Superior temporal gyrus (tissue), 1 donor: ENCODE measurements around the gene PDE6D.

Experiments used
- DNase-seq: peaks from one replicate; pipeline ENCODE4 v3.0.0-alpha.2; 2016; ENCODE audit errors: extremely low spot score

The PDE6D gene

DNA sequence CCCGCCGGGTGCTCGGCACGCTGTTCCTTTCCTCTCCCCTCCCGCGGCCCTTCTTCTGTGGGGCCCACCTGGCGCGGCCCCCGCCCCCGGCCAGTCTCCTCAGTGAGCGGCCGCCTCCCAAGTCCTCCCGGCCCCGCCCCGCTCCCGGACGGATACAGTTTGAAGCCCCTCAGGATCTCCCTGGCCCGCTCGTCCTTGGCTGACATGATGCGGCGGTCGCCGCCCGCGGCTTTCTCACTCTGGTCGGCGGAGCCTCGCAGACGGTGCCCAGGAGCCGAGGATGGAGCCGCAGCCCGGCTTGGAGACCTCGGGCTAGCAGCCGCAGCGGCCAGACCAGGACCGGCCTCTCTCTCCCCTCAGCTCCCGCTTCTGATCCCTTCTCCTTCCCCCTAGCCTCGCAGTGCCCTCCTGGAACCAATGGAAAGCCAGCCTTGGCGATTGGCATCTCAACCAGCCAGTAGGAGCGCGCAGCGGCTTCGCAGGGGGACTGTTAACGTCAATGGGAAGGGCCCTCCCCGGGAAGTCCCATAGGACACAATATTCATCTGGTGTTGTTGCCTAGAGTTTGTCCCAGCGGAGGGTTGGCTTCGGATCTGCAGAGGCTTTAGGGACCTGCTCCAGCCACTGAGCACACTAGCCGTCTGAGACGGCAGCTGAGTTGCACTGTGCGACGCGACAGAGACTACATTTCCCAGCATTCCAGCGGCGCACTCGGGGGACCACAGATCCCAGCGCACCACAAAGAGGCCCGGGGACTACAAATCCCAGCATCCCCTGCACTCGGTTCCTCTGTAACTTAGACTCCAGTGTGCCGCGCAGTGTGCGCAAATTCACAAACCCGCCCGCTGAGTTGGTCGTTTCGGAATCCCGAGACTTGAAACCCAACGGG is at the start of gene PDE6D:
PDE6D (minus strand) TSS at position 374 of the 889 bp plus-strand sequence; CDS start at position 206, 168 bp downstream.
- DNase-seq: peak; percentile 100

- no peak for DNase-seq
Observed at GRCh38 chr2:231821908-231822307, 40.8 kb upstream of the PDE6D start.

- no peak for DNase-seq
Observed at GRCh38 chr2:231820786-231821303, 39.8 kb upstream of the PDE6D start.

GRCh38 chr2:231819447-231820042 is 38.5 kb upstream of the PDE6D start:
- DNase-seq: no peak

- DNase-seq: no peak
Observed at GRCh38 chr2:231816327-231817026, 35.4 kb upstream of the PDE6D start.

DNA sequence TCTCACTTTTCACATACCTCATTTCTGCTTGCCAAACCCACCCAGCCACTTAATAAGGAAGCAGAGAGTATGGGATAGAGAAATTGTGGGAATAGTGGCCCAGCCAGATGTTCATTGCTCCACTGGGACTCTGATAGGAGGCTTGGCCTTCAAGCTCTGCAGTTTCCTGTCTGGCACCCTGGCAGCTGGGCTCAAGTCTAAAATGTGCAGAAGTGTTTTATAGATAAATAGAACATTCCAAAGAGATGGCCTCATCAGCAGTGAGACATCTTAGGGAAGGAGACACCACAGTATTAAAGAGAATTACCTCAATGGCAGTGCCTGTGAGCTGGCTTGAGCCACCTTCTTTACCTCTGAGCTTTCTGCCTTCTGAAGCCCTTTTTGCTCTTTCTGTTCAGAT is 29.8 kb upstream of the PDE6D start:
- DNase-seq: no peak

DNA sequence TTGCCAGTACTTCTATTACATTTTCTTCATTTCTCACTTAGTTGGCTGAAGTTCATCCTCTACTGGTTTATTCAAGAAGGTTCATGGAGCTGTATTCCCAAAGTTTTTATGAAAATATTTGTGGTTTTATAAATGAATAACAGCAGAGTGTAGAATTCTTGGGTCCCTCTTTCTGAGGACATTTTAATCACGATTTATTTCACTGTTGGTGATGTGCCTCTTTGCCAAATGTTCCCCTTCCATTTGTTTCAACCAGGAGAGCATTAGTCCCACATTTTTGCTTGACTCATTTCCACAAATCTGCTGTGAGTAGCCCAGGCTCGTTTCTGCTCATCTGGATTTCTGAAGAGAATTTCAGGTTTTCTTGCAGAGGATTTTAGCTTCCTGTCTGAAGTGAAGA is 25.9 kb upstream of the PDE6D start:
- no peak for DNase-seq

DNA sequence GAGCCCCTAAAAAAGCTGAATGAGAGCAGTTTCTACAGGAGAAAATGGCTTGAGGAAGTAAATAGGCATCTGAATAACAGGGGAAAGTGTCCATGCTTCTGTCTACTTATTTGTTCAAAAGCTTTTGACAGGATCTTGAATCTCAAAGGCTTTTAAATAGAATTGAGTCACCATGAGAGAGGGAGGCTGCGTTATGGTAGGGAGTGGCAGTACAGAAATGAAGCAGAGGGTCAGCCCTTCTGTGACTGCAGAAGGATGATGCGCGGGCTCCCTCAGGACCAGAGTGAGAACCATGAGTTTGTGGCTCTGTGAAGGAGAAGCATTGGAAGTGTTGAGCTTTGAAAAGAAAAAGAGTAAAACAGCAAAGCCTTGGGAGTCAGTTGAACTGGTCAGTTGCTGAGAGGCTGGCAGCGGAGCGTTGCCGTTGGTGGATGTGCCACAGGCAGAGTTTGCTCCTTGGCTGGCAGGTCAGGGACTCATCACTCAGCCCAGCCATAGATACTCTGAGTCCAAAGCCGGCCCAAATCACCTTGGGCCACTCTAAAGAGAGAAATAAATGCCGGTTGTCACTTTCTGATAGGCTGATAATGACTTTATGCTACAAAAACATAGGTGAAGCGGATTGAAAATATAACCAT is 22.5 kb upstream of the PDE6D start:
- DNase-seq: no peak

DNA sequence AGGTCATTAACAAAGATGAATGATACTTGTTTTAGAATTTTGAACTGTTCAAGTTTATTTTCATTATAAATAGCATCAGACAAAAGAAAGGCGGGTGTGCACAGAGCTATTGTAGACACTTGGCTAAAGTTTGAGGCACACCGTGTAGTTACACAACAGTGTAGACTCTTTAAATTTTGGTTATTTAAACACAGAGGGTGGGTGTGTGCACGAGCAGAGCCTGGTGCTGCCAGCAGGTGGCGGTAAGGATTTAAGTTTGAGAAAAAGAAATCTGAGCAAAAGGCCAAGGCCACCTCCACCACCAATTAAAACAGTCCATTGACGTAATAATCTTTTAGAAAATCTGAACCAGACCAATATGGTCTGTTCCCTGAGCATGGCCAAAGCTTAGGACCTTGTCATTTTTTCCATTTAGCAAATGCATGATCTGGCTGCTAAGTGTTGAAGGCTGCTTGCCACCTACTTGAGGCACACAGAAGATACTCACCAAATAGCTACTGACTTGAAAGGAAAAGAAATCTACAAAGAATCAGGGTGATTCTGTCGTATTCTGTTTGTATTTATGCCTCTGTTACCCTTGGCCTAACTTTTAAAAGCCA is 19.5 kb upstream of the PDE6D start:
- peak; percentile 40 for DNase-seq

GRCh38 chr2:231795525-231796327 is 14.6 kb upstream of the PDE6D start:
- no peak for DNase-seq

DNA sequence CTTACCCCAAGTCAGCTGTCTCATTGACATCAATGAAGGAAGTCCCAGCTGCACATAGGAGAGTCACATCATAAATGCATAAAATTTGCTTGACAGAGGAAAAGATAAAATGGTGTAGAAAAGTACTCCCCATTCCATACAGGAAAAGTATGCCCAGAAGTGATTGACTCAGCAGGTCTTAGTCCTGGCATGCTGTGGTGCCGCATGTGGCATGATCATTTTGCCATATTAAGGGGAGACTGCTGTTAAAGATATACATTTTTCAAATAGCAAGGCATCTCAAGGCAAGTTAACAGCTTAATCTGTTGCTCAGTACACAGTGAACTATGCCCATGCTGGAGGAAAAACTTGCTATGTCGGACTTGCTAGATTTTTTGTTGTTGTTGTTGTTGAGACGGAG is 13.3 kb upstream of the PDE6D start:
- no peak for DNase-seq

- DNase-seq: no peak
Observed at GRCh38 chr2:231791107-231791506, 10.0 kb upstream of the PDE6D start.

DNA sequence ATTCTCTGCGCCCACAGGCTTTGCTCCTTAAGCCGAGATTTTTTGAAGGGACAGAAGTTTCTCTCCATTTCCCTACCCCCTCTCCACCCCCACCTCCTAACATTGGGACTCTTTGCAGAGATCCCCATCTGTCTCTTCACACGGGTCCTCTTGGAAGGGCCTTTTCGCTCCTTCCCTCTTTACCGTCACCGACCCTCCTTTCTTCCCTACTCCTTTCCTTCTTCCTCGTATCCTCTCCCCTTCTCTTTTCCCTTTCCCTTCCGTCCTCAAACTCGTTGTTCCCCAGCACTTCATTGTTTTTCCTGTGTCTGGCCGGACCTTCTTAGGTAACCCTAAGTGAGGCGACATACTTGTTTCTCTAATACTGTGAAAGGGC is 5.8 kb upstream of the PDE6D start:
- DNase-seq: no peak

GRCh38 chr2:231786177-231786916 is 5.3 kb upstream of the PDE6D start, which contains the start of gene COPS7B:
Gene COPS7B (plus strand): TSS chr2:231786445. CDS start chr2:231788571, 2,126 bp downstream.
- peak; percentile 78 for DNase-seq

DNA sequence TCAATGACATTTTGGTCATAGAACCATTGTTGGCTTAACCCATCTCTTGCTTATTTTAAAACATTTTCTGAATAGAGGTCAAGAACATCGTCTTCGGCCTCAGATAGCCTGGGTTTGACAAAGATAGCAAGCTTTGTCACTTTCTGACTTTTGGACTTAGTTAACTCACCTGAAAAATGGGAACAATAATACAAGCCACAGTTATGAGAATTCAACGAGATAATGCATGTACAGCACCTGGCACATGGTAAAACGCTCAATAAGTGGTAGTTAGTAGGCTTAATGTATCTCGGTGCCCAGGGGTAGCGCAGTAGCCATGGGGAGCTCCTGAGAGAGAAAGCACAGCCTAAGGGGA is 4.7 kb upstream of the PDE6D start:
- no peak for DNase-seq

- no peak for DNase-seq
Observed at GRCh38 chr2:231785413-231785812, 4.3 kb upstream of the PDE6D start.

GRCh38 chr2:231781798-231782726 is 980 bp upstream of the PDE6D start:
- DNase-seq: no peak

GRCh38 chr2:231780123-231780908 is 766 bp downstream of the PDE6D start:
- no peak for DNase-seq
